T-helper 2 cell treated with Interferon-gamma antibody and Interleukin-4, amounts not matched to agents 5 μg/mL and 100 μg/mL, for 36 hours (primary cell): ENCODE results near the gene TMEM140.
"Not testable (repeated sequence)": the region's sequence is repeated elsewhere in the genome, so short reads cannot be mapped to it uniquely, and the experiment has no call there.

Experiments used
- DNase-seq: peaks from one replicate; pipeline ENCODE4 v3.0.0; 2021; ENCODE audit warnings: low spot score
- H3K27ac Mint-ChIP-seq: one replicate; pipeline ENCODE4 v1.8.0; 2021; ENCODE audit warnings: mild to moderate bottlenecking, mixed read lengths
- H3K27me3 Mint-ChIP-seq: one replicate; pipeline ENCODE4 v1.8.0; 2021; ENCODE audit warnings: low read depth, mixed read lengths
- H3K36me3 Mint-ChIP-seq: one replicate; pipeline ENCODE4 v1.8.0; 2021; ENCODE audit warnings: low read depth, mixed read lengths
- H3K4me1 Mint-ChIP-seq: one replicate; pipeline ENCODE4 v1.8.0; 2021; ENCODE audit warnings: low read depth, mixed read lengths
- H3K4me3 Mint-ChIP-seq: one replicate; pipeline ENCODE4 v1.8.0; 2022; ENCODE audit warnings: mild to moderate bottlenecking, moderate library complexity, mixed read lengths
- H3K9me3 Mint-ChIP-seq: one replicate; pipeline ENCODE4 v1.8.0; 2021; ENCODE audit warnings: mixed read lengths

The TMEM140 gene

DNA sequence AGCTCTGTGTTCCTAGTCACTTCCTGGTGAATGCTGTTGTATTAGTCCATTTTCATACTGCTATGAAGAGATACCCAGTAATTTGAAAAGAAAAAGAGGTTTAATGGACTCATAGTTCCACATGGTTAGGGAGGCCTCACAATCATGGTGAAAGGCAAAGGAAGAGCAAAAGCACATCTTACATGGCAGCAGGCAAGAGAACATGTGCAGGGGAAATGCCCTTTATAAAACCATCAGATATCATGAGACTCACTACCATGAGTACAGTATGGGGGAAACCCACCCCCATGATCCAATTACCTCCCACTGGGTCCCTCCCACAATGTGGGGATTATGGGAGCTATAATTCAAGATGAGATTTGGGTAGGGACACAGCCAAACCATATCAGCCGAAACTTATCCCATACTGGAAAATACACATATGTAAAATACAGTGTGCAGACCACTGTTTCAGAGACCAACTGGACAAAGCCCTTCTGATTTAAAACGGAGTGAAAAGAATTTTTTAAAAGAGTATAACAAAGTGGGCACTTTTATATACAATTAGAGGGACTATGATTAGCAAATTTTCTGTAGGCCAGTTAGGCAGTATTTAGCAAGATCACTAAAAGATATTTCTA lies 14.6 kb downstream of the TMEM140 start:
- Mint-ChIP-seq H3K4me1 (peaks cover 28% of the 10 kb centered on the region), H3K4me3 (no peak overlapping the region), H3K36me3 (peaks cover 73% of the 10 kb centered on the region), H3K9me3 (peaks cover 28% of the 10 kb centered on the region), H3K27ac (no peak overlapping the region), H3K27me3 (no peaks in the 10 kb centered on the region)
- DNase-seq = no peak

DNA sequence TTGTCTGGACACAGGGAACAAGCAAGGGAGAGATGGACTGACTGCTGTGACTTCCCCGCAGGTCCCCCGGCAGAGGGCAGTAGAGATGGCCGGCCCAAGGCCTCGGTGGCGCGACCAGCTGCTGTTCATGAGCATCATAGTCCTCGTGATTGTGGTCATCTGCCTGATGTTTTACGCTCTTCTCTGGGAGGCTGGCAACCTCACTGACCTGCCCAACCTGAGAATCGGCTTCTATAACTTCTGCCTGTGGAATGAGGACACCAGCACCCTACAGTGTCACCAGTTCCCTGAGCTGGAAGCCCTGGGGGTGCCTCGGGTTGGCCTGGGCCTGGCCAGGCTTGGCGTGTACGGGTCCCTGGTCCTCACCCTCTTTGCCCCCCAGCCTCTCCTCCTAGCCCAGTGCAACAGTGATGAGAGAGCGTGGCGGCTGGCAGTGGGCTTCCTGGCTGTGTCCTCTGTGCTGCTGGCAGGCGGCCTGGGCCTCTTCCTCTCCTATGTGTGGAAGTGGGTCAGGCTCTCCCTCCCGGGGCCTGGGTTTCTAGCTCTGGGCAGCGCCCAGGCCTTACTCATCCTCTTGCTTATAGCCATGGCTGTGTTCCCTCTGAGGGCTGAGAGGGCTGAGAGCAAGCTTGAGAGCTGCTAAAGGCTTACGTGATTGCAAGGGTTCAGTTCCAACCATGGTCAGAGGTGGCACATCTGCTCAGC lies 16.6 kb downstream of the TMEM140 start:
- no peak overlapping the region for H3K27ac Mint-ChIP-seq
- no peak overlapping the region for H3K4me3 Mint-ChIP-seq
- H3K9me3 Mint-ChIP-seq = peaks cover 19% of the 10 kb centered on the region
- DNase-seq = no peak
- H3K27me3 Mint-ChIP-seq = no peaks in the 10 kb centered on the region
- H3K36me3 Mint-ChIP-seq = peaks cover 73% of the 10 kb centered on the region
- peaks cover 37% of the 10 kb centered on the region for H3K4me1 Mint-ChIP-seq

DNA sequence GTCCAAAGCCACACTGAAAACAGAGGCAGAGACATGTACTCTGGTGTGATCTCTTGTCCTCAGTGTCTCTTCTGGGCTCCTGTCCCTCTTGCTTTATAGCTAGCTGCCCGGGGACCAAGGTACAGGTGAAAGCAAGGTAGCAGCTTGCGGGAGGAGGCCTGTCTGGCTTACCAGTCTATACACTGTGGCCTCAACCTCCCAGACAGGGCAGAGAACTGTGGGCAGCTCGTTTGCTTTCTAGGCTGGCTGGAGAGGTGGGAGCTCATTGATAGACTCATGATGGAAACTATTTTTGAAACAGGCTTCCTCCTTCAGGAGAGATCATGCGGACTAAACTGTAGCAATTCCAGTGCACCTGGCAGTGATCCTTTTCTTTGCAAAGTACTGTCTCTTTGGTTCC lies 18.0 kb downstream of the TMEM140 start:
- H3K4me3 Mint-ChIP-seq = no peak overlapping the region
- H3K36me3 Mint-ChIP-seq = peaks cover 63% of the 10 kb centered on the region
- DNase-seq = no peak
- H3K27ac Mint-ChIP-seq = no peak overlapping the region
- H3K27me3 Mint-ChIP-seq = no peaks in the 10 kb centered on the region
- peaks cover 12% of the 10 kb centered on the region for H3K9me3 Mint-ChIP-seq
- peaks cover 30% of the 10 kb centered on the region for H3K4me1 Mint-ChIP-seq

GRCh38 chr7:135166338-135166990 lies 18.6 kb downstream of the TMEM140 start:
- H3K36me3 Mint-ChIP-seq = peaks cover 57% of the 10 kb centered on the region
- H3K4me3 Mint-ChIP-seq = no peak overlapping the region
- peaks cover 31% of the 10 kb centered on the region for H3K4me1 Mint-ChIP-seq
- no peak for DNase-seq
- no peak overlapping the region for H3K27ac Mint-ChIP-seq
- no peaks in the 10 kb centered on the region for H3K27me3 Mint-ChIP-seq
- peaks cover 12% of the 10 kb centered on the region for H3K9me3 Mint-ChIP-seq

- Mint-ChIP-seq H3K36me3 (peaks cover 49% of the 10 kb centered on the region), H3K27ac (peak overlapping the region; percentile 66), H3K4me1 (peaks cover 36% of the 10 kb centered on the region), H3K4me3 (peak overlapping the region; percentile 24), H3K27me3 (no peaks in the 10 kb centered on the region), H3K9me3 (peaks cover 6% of the 10 kb centered on the region)
- no peak for DNase-seq
Observed at GRCh38 chr7:135167365-135167917, 19.6 kb downstream of the TMEM140 start.

GRCh38 chr7:135168001-135168400 lies 20.1 kb downstream of the TMEM140 start:
- Mint-ChIP-seq H3K9me3 (peaks cover under 1% of the 10 kb centered on the region), H3K36me3 (peaks cover 43% of the 10 kb centered on the region), H3K27ac (peak overlapping the region; percentile 49), H3K4me1 (peaks cover 36% of the 10 kb centered on the region), H3K4me3 (peak overlapping the region; percentile 91), H3K27me3 (no peaks in the 10 kb centered on the region)
- DNase-seq = no peak

- Mint-ChIP-seq H3K36me3 (peaks cover 42% of the 10 kb centered on the region), H3K27me3 (no peaks in the 10 kb centered on the region), H3K4me3 (peak overlapping the region; percentile 91), H3K4me1 (peaks cover 36% of the 10 kb centered on the region), H3K9me3 (no peaks in the 10 kb centered on the region), H3K27ac (peak overlapping the region; percentile 89)
- no peak for DNase-seq
Observed at GRCh38 chr7:135168489-135169140, 20.7 kb downstream of the TMEM140 start.

DNA sequence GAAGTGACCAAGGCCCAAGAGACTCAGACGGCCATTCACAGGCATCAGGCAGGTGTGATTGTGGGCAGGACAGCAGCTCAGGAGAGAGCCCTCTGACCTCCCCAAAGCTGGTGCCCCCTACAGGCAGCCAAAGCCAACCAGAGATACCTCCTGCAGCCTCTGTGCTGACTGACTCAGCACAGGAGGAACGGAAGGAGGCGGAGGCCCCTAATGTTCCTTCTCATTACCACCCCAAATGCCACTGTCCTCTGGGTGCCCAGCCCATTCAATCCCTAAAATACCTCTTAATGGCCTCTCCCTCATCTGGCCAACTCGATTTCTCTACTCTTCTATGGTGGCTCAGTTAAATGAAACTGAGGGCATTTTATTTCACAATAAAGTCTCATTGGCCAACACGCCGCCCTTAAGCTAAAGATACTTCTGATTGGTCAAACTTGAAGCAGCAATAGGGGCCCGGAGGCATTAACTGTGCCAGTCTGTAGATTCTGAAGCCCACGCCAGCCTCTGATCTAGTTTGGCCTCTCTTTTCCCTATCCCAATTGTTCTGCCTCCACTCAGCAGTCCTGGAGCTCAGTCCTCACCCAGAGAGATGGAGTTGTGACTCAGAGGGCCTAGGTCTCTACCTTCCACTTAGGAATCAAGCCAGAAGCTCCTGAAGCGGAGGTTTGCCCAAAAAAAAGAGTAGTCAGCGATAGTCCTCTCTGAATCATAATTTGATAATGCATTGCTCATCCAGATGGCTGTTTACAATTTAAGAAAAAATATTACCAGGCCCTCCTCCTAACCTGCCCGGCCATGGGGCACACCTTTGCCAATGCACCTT lies 21.5 kb downstream of the TMEM140 start:
- Mint-ChIP-seq H3K4me3 (peak overlapping the region; percentile 91), H3K27ac (peak overlapping the region; percentile 89), H3K4me1 (peaks cover 36% of the 10 kb centered on the region), H3K36me3 (peaks cover 37% of the 10 kb centered on the region), H3K27me3 (no peaks in the 10 kb centered on the region), H3K9me3 (no peaks in the 10 kb centered on the region)
- DNase-seq = peak; percentile 58

- peak overlapping the region; percentile 89 for H3K27ac Mint-ChIP-seq
- no peaks in the 10 kb centered on the region for H3K27me3 Mint-ChIP-seq
- H3K9me3 Mint-ChIP-seq = no peaks in the 10 kb centered on the region
- DNase-seq = no peak
- H3K4me3 Mint-ChIP-seq = peak overlapping the region; percentile 91
- H3K4me1 Mint-ChIP-seq = peaks cover 36% of the 10 kb centered on the region
- peaks cover 34% of the 10 kb centered on the region for H3K36me3 Mint-ChIP-seq
Observed at GRCh38 chr7:135169964-135170273, 22.0 kb downstream of the TMEM140 start.

DNA sequence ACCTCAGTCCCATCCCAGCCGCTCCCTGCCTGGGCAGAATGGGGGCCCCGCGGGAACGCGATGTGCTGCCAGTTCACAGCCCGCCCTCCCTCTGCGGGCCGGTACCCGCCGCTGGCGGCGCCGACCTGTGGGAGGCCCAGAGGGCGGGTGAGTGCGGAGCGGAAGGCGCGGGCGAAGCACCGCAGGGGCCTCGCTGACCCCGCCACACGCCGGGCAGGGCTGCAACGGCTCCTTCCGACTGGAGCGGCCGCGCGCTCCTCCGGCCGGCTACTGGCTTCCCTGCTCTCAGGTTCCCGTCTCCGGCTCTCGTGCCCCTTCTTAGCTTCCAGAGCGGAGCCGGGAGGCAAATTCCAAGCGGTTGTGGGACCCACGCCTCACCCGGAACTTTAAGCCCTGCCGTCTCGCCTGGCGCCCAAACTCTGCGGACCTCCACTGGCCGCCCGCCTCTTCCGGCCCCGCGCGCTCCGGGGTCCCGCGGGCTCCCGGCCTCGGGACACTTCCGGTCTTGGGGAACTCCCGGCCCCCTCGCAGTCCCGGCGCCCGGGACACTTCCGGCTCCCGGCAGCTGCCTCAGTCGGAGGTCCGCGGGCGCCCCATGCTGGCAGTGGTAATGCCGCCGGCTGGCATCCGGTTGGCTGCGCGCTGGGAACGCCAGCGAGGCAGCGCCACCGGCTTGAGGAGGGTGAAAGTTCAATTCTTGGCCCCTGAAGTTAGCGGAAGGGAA lies 22.6 kb downstream of the TMEM140 start, which contains the start of gene CYREN:
TSS of gene CYREN (minus strand) at position 434 of the 724 bp plus-strand sequence. CDS start 1,785 bp downstream, outside the sequence.
- DNase-seq = peak; percentile 91
- Mint-ChIP-seq H3K9me3 (no peaks in the 10 kb centered on the region), H3K36me3 (peaks cover 30% of the 10 kb centered on the region), H3K27ac (peak within 1 kb of the TSS; percentile 89), H3K27me3 (no peaks in the 10 kb centered on the region), H3K4me1 (peaks cover 36% of the 10 kb centered on the region), H3K4me3 (peak within 1 kb of the TSS; percentile 91)

DNA sequence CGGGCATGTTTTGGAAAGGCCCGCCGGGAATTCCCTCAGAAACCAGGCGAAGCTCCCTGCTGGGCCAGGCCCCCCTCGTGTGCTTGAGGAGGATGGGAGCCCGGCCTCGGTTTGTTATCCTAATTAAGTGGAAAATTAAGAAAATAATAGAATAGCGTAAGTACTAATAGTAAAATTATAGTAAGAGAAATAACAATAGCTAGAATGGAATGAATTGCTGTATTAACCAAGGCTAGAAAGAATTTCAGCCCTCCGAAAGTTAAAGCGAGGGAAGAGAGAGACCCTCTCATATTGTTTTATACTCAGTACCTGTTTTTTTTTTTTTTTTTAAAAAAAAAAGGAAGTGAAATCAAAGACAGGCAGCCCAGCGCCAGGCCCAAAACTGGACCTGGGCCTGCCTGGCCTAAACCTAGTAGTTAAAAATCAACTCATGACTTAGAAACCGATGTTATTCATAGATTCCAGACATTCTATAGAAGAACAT lies 23.2 kb downstream of the TMEM140 start:
- Mint-ChIP-seq H3K4me1 (peaks cover 36% of the 10 kb centered on the region), H3K4me3 (peak overlapping the region; percentile 85), H3K27ac (peak overlapping the region; percentile 87), H3K36me3 (peaks cover 27% of the 10 kb centered on the region)
- DNase-seq, H3K9me3 Mint-ChIP-seq, H3K27me3 Mint-ChIP-seq: not testable (repeated sequence)

GRCh38 chr7:135171581-135172291 lies 23.9 kb downstream of the TMEM140 start:
- Mint-ChIP-seq H3K27ac (peak overlapping the region; percentile 49), H3K4me3 (peak overlapping the region; percentile 85), H3K4me1 (peaks cover 36% of the 10 kb centered on the region), H3K36me3 (peaks cover 26% of the 10 kb centered on the region)
- H3K9me3 Mint-ChIP-seq, DNase-seq, H3K27me3 Mint-ChIP-seq: not testable (repeated sequence)
